K562 (cell line): ENCODE measurements around the gene KLHL33. TPM values are rescaled to one million over a fixed set of nuclear protein-coding genes. Genes with fewer than 3 reads are reported as not detected.
"Not testable (repeated sequence)": the region's sequence is repeated elsewhere in the genome, so short reads cannot be mapped to it uniquely, and the experiment has no call there.

ENCODE experiments used
- ATAC-seq: fragments of 200-7000 bp; cut with Tn5 transposase; 3 replicates; pipeline ENCODE4 v1.9.1; 2020; ENCODE audit warnings: moderate library complexity
- BruUV-seq: library from RNA; stranded (reverse); fragments of 400-500 nt; replicated peaks from 2 replicates; lab custom pipeline; 2021; lab: Mats Ljungman, UMichigan
- CTCF ChIA-PET: fragments of 300-600 bp; formaldehyde crosslinking; extraction: SDS; loops from one replicate; lab custom pipeline; 2021; ENCODE audit warnings: low intra/inter-chr PET ratio; lab: Yijun Ruan, JAX
- POLR2A ChIA-PET: fragments of 300-600, 350-650 bp; sonication (Branson Sonifier 250); formaldehyde crosslinking; extraction: SDS; loops from one replicate; lab custom pipeline; 2021; ENCODE audit warnings: antibody characterized with exemption, inconsistent platforms; lab: Yijun Ruan, JAX
- DNase-seq, 4 experiments: peaks; one replicate each; pipeline versions ENCODE4 v3.0.0 to v3.0.0-alpha.2; 2011 to 2018; ENCODE audit warnings: low spot score in 3 of 4, mixed read lengths in 3 of 4; ENCODE audit errors: extremely low read depth in 1 of 4
- FAIRE-seq: peaks from 2 replicates; lab custom pipeline; 2011; peaks lifted over from hg19 to GRCh38; lab: Jason Lieb, UNC
- H2AFZ ChIP-seq: 2 replicates; pipeline ENCODE4 v1.6.0; 2011; ENCODE audit warnings: low read depth, low read length, control low read depth, inconsistent platforms
- H3K27ac ChIP-seq: fragments of 200-600 bp; 3 replicates; pipeline ENCODE4 v1.8.0; 2011; ENCODE audit warnings: low read depth, mild to moderate bottlenecking, control low read depth, inconsistent platforms, low read length, moderate library complexity, mixed read lengths; ENCODE audit errors: extremely low read depth
- H3K27me3 ChIP-seq, 2 experiments: fragments of 300-600 bp in 1 of 2; 2 replicates in 1 of 2; 3 replicates in 1 of 2; pipeline versions ENCODE4 v1.6.0 to v1.8.0; 2011; ENCODE audit warnings: inconsistent platforms in 2 of 2, low read length in 2 of 2, mild to moderate bottlenecking in 1 of 2, mixed read lengths in 1 of 2, moderate library complexity in 1 of 2; ENCODE audit not compliant: control insufficient read depth in 2 of 2, insufficient read depth in 2 of 2
- H3K36me3 ChIP-seq: fragments of 300-600 bp; 3 replicates; pipeline ENCODE4 v1.8.0; 2011; ENCODE audit warnings: mild to moderate bottlenecking, low read length, inconsistent platforms; ENCODE audit not compliant: control insufficient read depth, insufficient read depth
- H3K4me1 ChIP-seq, 2 experiments: fragments of 200-600 bp in 1 of 2; replicated peaks in 1 of 2; 2 replicates in 1 of 2; 3 replicates in 1 of 2; pipeline versions ENCODE4 v1.5.1 to v1.8.0; 2011; ENCODE audit warnings: inconsistent platforms in 2 of 2, low read length in 2 of 2, mild to moderate bottlenecking in 1 of 2, mixed read lengths in 1 of 2, moderate library complexity in 1 of 2; ENCODE audit not compliant: control insufficient read depth in 2 of 2, insufficient read depth in 2 of 2
- H3K4me2 ChIP-seq: 2 replicates; pipeline ENCODE4 v1.6.1; 2011; ENCODE audit warnings: low read length, control low read depth, inconsistent platforms, mixed read lengths; ENCODE audit not compliant: insufficient read depth
- H3K4me3 ChIP-seq: fragments of 200-600 bp; sonication (generic), shearing (Covaris generic); 2 replicates; pipeline ENCODE4 v1.5.1; 2016; ENCODE audit warnings: control low read depth, inconsistent platforms
- H3K79me2 ChIP-seq: fragments of 200-600 bp; 3 replicates; pipeline ENCODE4 v1.8.0; 2011; ENCODE audit warnings: low read length, inconsistent platforms; ENCODE audit not compliant: control insufficient read depth, insufficient read depth
- H3K9ac ChIP-seq, 2 experiments: 2 replicates each; pipeline versions ENCODE4 v1.6.0 to v1.6.1; 2011; ENCODE audit warnings: low read depth in 2 of 2, low read length in 2 of 2, control low read depth in 1 of 2, inconsistent platforms in 1 of 2, mild to moderate bottlenecking in 1 of 2, mixed read lengths in 1 of 2; ENCODE audit not compliant: insufficient read depth in 1 of 2
- H3K9me1 ChIP-seq: one replicate; pipeline ENCODE4 v1.6.0; 2011; ENCODE audit warnings: inconsistent platforms, mild to moderate bottlenecking, low read length, moderate library complexity; ENCODE audit not compliant: control insufficient read depth, insufficient read depth
- H3K9me3 ChIP-seq: replicated peaks from 2 replicates; pipeline ENCODE4 v1.5.1; 2011; ENCODE audit warnings: low read depth, low read length, inconsistent platforms; ENCODE audit not compliant: control insufficient read depth, insufficient read depth
- H4K20me1 ChIP-seq: replicated peaks from 2 replicates; pipeline ENCODE4 v1.6.1; 2011; ENCODE audit warnings: low read length, inconsistent platforms, mixed read lengths; ENCODE audit not compliant: control insufficient read depth, insufficient read depth
- ARNT ChIP-seq, 2 experiments: fragments of 450-650 bp; IDR thresholded peaks; 2 replicates each; pipeline ENCODE4 v1.6.1; 2016; ENCODE audit warnings: mild to moderate bottlenecking in 1 of 2
- ATF3 ChIP-seq, 2 experiments: fragments of 450-650 bp in 1 of 2; sonication (generic) in 1 of 2; formaldehyde crosslinking in 1 of 2; IDR thresholded peaks in 1 of 2; conservative IDR thresholded peaks in 1 of 2; 2 replicates each; pipeline versions ENCODE4 v1.6.1 to v1.8.1; 2016 to 2023; ENCODE audit warnings: mild to moderate bottlenecking in 2 of 2, moderate library complexity in 2 of 2, inconsistent platforms in 1 of 2, missing genetic modification reagents in 1 of 2
- KAT2B ChIP-seq: IDR thresholded peaks from one replicate; pipeline ENCODE4 v1.6.1; 2012; ENCODE audit warnings: low read depth, mild to moderate bottlenecking, control low read depth, inconsistent platforms, low read length, moderate library complexity
- MED1 ChIP-seq: sonication (generic); formaldehyde crosslinking; IDR thresholded peaks from 2 replicates; pipeline ENCODE4 v1.8.1; 2023; ENCODE audit warnings: missing genetic modification reagents, borderline replicate concordance
- NCOA2 ChIP-seq, 2 experiments: fragments of 450-650 bp; IDR thresholded peaks; 2 replicates each; pipeline ENCODE4 v1.6.1; 2018; ENCODE audit warnings: mild to moderate bottlenecking in 2 of 2, moderate library complexity in 1 of 2; ENCODE audit not compliant: partially characterized antibody in 2 of 2
- WGBS: fragments of 100-300 bp; shearing (Covaris generic); methylation state at CpG from one replicate; pipeline ENCODE4 v1.1.6; 2016; ENCODE audit warnings: low coverage, mixed read lengths; ENCODE audit not compliant: insufficient coverage; ENCODE audit errors: missing lambda C conversion rate; 5-methylcytosine and 5-hydroxymethylcytosine counted together
- in situ Hi-C: fragments of 300-500 bp; cut with MboI; formaldehyde crosslinking; loops from 4 replicates; pipeline ENCODE4 v1.15.0; 2018; ENCODE audit warnings: inconsistent platforms, mixed read lengths
- intact Hi-C: fragments of 100-400 bp; cut with micrococcal nuclease; formaldehyde crosslinking; loops from 2 replicates; pipeline ENCODE4 v1.14.2; 2022
- polyA plus RNA-seq, 8 experiments: library from polyadenylated mRNA; depleted of rRNA in 4 of 8; stranded (reverse) in 5 of 8; unstranded in 3 of 8; fragments of >200 nt; fragmentation: Nextera tagmentation in 2 of 8; fragmentation: Illumina TruSeq in 1 of 8; extraction: Ambion mirVana in 2 of 8; extraction: Trizol in 1 of 8; gene quantifications; 2 replicates each; pipeline versions ENCODE4 v1.2.1 to v1.2.3, GENCODE V29; 2011 to 2014; ENCODE audit warnings: inconsistent platforms in 1 of 8, missing spikeins in 1 of 8
- total RNA-seq, 7 experiments: library from RNA; depleted of rRNA in 6 of 7; stranded (reverse); fragments of >200 nt in 6 of 7; fragmentation: Illumina TruSeq in 2 of 7; extraction: Trizol in 2 of 7; gene quantifications; 2 replicates each; pipeline versions ENCODE4 v1.2.1 to v1.2.3, GENCODE V29; 2011 to 2021; ENCODE audit warnings: low replicate concordance in 1 of 7
- TF ChIP-seq, protein P1 (sequence below), 2 experiments: IDR thresholded peaks in 1 of 2; conservative IDR thresholded peaks in 1 of 2; 2 replicates each; pipeline ENCODE4 v1.6.1; 2016; ENCODE audit warnings: low read depth in 2 of 2, mild to moderate bottlenecking in 1 of 2, missing compliant biosample characterization in 1 of 2, missing genetic modification characterization in 1 of 2, moderate library complexity in 1 of 2

Gene KLHL33
- total and polyA plus RNA-seq, 9 of the 15 experiments (the other 6 are each of a cell fraction or from before 2014, with no cell fraction given) = 0.04 to 0.27 (median 0.13) TPM; not detected in 6

- TF ChIP-seq NCOA2 (IDR thresholded peaks at IDR 0.05; ENCODE audit: partially characterized antibody in 2 of 2) = peak in 1 of 2 experiments; percentile 98
- TF ChIP-seq MED1 (CRISPR knock-in tag) = no peak
- TF ChIP-seq, protein P1, sequence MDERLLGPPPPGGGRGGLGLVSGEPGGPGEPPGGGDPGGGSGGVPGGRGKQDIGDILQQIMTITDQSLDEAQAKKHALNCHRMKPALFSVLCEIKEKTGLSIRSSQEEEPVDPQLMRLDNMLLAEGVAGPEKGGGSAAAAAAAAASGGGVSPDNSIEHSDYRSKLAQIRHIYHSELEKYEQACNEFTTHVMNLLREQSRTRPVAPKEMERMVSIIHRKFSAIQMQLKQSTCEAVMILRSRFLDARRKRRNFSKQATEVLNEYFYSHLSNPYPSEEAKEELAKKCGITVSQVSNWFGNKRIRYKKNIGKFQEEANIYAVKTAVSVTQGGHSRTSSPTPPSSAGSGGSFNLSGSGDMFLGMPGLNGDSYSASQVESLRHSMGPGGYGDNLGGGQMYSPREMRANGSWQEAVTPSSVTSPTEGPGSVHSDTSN (CRISPR knock-in tag; IDR thresholded peaks at IDR 0.05; ENCODE audit: low read depth) = no peak
- TF ChIP-seq, protein P1 (tag; conservative IDR thresholded peaks at IDR 0.05; ENCODE audit: low read depth) = no peak
- peak in 1 of 2 experiments; percentile 57; a peak in 1 of 4 replicates for TF ChIP-seq ARNT (IDR thresholded peaks at IDR 0.05)
- peak; percentile 55 for TF ChIP-seq ATF3 (IDR thresholded peaks at IDR 0.05)
- no peak; the same call in 1 of the 2 replicates for TF ChIP-seq ATF3 (CRISPR knock-in tag; conservative IDR thresholded peaks at IDR 0.05)
- TF ChIP-seq KAT2B = peak; percentile 19
Observed at GRCh38 chr14:20454516-20455354, 18.8 kb upstream of the KLHL33 start, which contains the start of the genes APEX1 and OSGEP (continued).

DNA sequence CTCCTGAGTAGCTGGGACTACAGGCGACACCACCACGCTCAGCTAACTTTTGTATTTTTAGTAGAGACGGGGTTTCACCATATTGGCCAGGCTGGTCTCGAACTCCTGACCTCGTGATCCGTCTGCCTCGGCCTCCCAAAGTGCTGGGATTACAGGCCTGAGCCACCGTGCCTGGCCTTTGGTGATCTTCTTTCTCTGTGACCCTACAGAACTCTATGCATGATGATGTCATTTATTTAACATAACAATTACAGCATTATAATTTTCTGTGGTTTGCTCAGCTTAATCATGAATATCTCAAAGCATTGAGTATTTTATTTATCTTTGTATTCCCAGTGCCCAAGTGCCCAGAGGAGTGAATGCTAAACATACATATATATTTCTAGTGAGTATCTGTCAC lies 16.9 kb upstream of the KLHL33 start:
- FAIRE-seq, DNase-seq, H3K27me3 ChIP-seq, ATAC-seq, H2AFZ ChIP-seq, intact Hi-C loops, H3K9me1 ChIP-seq, H3K27ac ChIP-seq, H3K9ac ChIP-seq, CTCF ChIA-PET, H4K20me1 ChIP-seq, H3K4me2 ChIP-seq, in situ Hi-C loops, H3K9me3 ChIP-seq, BruUV-seq, H3K4me3 ChIP-seq: not testable (repeated sequence)
- Histone ChIP-seq H3K79me2 (peaks cover 46% of the 10 kb centered on the region), H3K36me3 (peaks cover 66% of the 10 kb centered on the region), H3K4me1 (peaks cover 10 to 15% of the 10 kb centered on the region in 2 experiments; a peak in 4 of 5 replicates)
- POLR2A ChIA-PET = interaction anchor here (0.7 to 1.0 kb wide), 2 partner anchors 9 to 126 kb away, joined by 3 read pairs; no protein-coding TSS in a partner anchor
- WGBS = 92% methylated on average over 5 of the region's 8 CpGs
